CD14-positive monocyte (primary cell): ENCODE measurements around the gene NIF3L1. TPM values are rescaled to one million over a fixed set of nuclear protein-coding genes. Genes with fewer than 3 reads are reported as not detected.

Experiments used
- DNase-seq, 3 donors: peaks; one replicate each; pipeline ENCODE4 v3.0.0-alpha.2; 2011 to 2022
- H2AFZ ChIP-seq: 2 replicates; pipeline ENCODE4 v1.6.0; 2012; ENCODE audit warnings: mild to moderate bottlenecking, low read depth, low read length, inconsistent platforms; ENCODE audit not compliant: insufficient read depth, poor library complexity, severe bottlenecking
- H3K27ac ChIP-seq, 2 donors: 1 replicate in 1 of 2; 2 replicates in 1 of 2; pipeline ENCODE4 v1.5.1; 2012 to 2013; ENCODE audit warnings: low read length in 2 of 2, control low read depth in 1 of 2, inconsistent platforms in 1 of 2, low read depth in 1 of 2, mild to moderate bottlenecking in 1 of 2
- H3K27me3 ChIP-seq, 2 donors: one replicate each; pipeline versions ENCODE4 v1.6.0 to v1.6.1; 2011 to 2013; ENCODE audit warnings: low read length in 2 of 2; ENCODE audit not compliant: control insufficient read depth in 2 of 2, insufficient read depth in 2 of 2
- H3K36me3 ChIP-seq, 2 donors: replicated peaks in 1 of 2; 1 replicate in 1 of 2; 2 replicates in 1 of 2; pipeline versions ENCODE4 v1.5.1 to v1.6.1; 2012 to 2013; ENCODE audit warnings: low read length in 2 of 2, control low read depth in 1 of 2, inconsistent platforms in 1 of 2, mild to moderate bottlenecking in 1 of 2; ENCODE audit not compliant: insufficient read depth in 2 of 2, control insufficient read depth in 1 of 2
- H3K4me1 ChIP-seq, 2 donors: 1 replicate in 1 of 2; 2 replicates in 1 of 2; pipeline versions ENCODE4 v1.5.1 to v1.6.1; 2012 to 2013; ENCODE audit warnings: low read length in 2 of 2, control low read depth in 1 of 2, inconsistent platforms in 1 of 2, mild to moderate bottlenecking in 1 of 2, moderate library complexity in 1 of 2; ENCODE audit not compliant: insufficient read depth in 2 of 2, control insufficient read depth in 1 of 2
- H3K4me2 ChIP-seq: replicated peaks from 2 replicates; pipeline ENCODE3; 2012; ENCODE audit warnings: low read length, moderate library complexity, mild to moderate bottlenecking; ENCODE audit not compliant: poor library complexity, severe bottlenecking; ENCODE audit errors: extremely low read depth
- H3K4me3 ChIP-seq, 3 experiments: fragments of 200-600 bp in 1 of 3; sonication (generic) in 1 of 3; replicated peaks in 1 of 3; 1 replicate in 2 of 3; 2 replicates in 1 of 3; pipeline ENCODE4 v1.5.1; 2011 to 2013; ENCODE audit warnings: low read length in 3 of 3, mild to moderate bottlenecking in 3 of 3, control low read depth in 2 of 3, low read depth in 2 of 3, inconsistent platforms in 1 of 3, moderate library complexity in 1 of 3
- H3K79me2 ChIP-seq: 2 replicates; pipeline ENCODE4 v1.6.0; 2012; ENCODE audit warnings: mild to moderate bottlenecking, control low read depth, inconsistent platforms, low read length, moderate library complexity; ENCODE audit not compliant: insufficient read depth
- H3K9ac ChIP-seq: 2 replicates; pipeline ENCODE4 v1.6.0; 2017; ENCODE audit warnings: low read length, mild to moderate bottlenecking; ENCODE audit not compliant: insufficient read depth, poor library complexity, severe bottlenecking
- H3K9me3 ChIP-seq, 2 donors: replicated peaks in 1 of 2; 1 replicate in 1 of 2; 2 replicates in 1 of 2; pipeline versions ENCODE4 v1.5.1 to v1.6.1; 2012 to 2013; ENCODE audit warnings: low read length in 2 of 2, control low read depth in 1 of 2; ENCODE audit not compliant: control insufficient read depth in 1 of 2, insufficient read depth in 1 of 2
- H4K20me1 ChIP-seq: 2 replicates; pipeline ENCODE4 v1.6.0; 2012; ENCODE audit warnings: mild to moderate bottlenecking, low read length, control low read depth, moderate library complexity; ENCODE audit not compliant: insufficient read depth
- H3K27ac Mint-ChIP-seq, 7 donors: one replicate each; pipeline ENCODE4 v1.8.0; 2020; ENCODE audit warnings: mild to moderate bottlenecking in 7 of 7, mixed read lengths in 7 of 7, moderate library complexity in 6 of 7, inconsistent platforms in 2 of 7
- H3K27me3 Mint-ChIP-seq, 3 donors: one replicate each; pipeline ENCODE4 v1.8.0; 2021 to 2022; ENCODE audit warnings: low read depth in 3 of 3, mild to moderate bottlenecking in 3 of 3, mixed read lengths in 3 of 3, moderate library complexity in 3 of 3, inconsistent platforms in 1 of 3
- H3K36me3 Mint-ChIP-seq, 2 donors: one replicate each; pipeline ENCODE4 v1.8.0; 2020; ENCODE audit warnings: mixed read lengths in 2 of 2, inconsistent platforms in 1 of 2, mild to moderate bottlenecking in 1 of 2
- H3K4me1 Mint-ChIP-seq: one replicate; pipeline ENCODE4 v1.8.0; 2020; ENCODE audit warnings: mild to moderate bottlenecking, mixed read lengths
- H3K4me3 Mint-ChIP-seq, 2 donors: one replicate each; pipeline ENCODE4 v1.8.0; 2020; ENCODE audit warnings: mild to moderate bottlenecking in 2 of 2, mixed read lengths in 2 of 2, moderate library complexity in 1 of 2
- H3K9me3 Mint-ChIP-seq, 7 donors: one replicate each; pipeline ENCODE4 v1.8.0; 2020 to 2022; ENCODE audit warnings: mixed read lengths in 7 of 7, mild to moderate bottlenecking in 6 of 7, moderate library complexity in 6 of 7, inconsistent platforms in 2 of 7
- CTCF ChIP-seq: fragments of 200-600 bp; IDR thresholded peaks from one replicate; pipeline ENCODE4 v1.8.0; 2022; ENCODE audit warnings: antibody characterized with exemption, mild to moderate bottlenecking
- WGBS: methylation state at CpG from one replicate; pipeline ENCODE4 v1.1.5; 2013; ENCODE audit warnings: missing lambda C conversion rate; ENCODE audit not compliant: insufficient coverage; 5-methylcytosine and 5-hydroxymethylcytosine counted together
- intact Hi-C, 2 donors: fragments of 100-400 bp; cut with micrococcal nuclease; formaldehyde crosslinking; loops; one replicate each; pipeline versions ENCODE4 v1.15.0 to v1.15.1; 2023
- polyA plus RNA-seq, 3 donors: library from polyadenylated mRNA; depleted of rRNA in 1 of 3; unstranded in 2 of 3; stranded (reverse) in 1 of 3; fragments of 300-500 nt in 2 of 3; fragments of >200 nt in 1 of 3; fragmentation: Illumina TruSeq in 2 of 3; gene quantifications; 1 replicate in 2 of 3; 2 replicates in 1 of 3; pipeline ENCODE4 v1.2.3, GENCODE V29; 2012 to 2021

NIF3L1 gene
- polyA plus RNA-seq, 3 donors: 16.2 to 18.0 (median 16.9) TPM

- peaks cover 2% of the 10 kb centered on the region for H3K4me1 Mint-ChIP-seq
- no peaks in the 10 kb centered on the region for H4K20me1 ChIP-seq
- no peaks in the 10 kb centered on the region for H3K79me2 ChIP-seq
- no peaks in the 10 kb centered on the region for H3K36me3 ChIP-seq
- H3K4me2 ChIP-seq: no peak overlapping the region
- no peak overlapping the region for H3K27ac ChIP-seq
- no peak overlapping the region for H2AFZ ChIP-seq
- intact Hi-C loops: no loop called here
- no peak for DNase-seq
- H3K36me3 Mint-ChIP-seq: no peaks in the 10 kb centered on the region
- TF ChIP-seq CTCF: no peak
- no peaks in the 10 kb centered on the region for H3K27me3 ChIP-seq
- peaks cover 0 to 4% (median 0%) of the 10 kb centered on the region in 7 donors for H3K9me3 Mint-ChIP-seq
- H3K4me1 ChIP-seq: no peaks in the 10 kb centered on the region
- no peak overlapping the region for H3K9ac ChIP-seq
- no peak overlapping the region for H3K27ac Mint-ChIP-seq
- no peak overlapping the region for H3K4me3 Mint-ChIP-seq
- peaks cover 2 to 8% (median 6%) of the 10 kb centered on the region in 3 donors for H3K27me3 Mint-ChIP-seq
- WGBS: 98% methylated on average over 20 of the region's 24 CpGs
- H3K9me3 ChIP-seq: no peaks in the 10 kb centered on the region
- H3K4me3 ChIP-seq: no peak overlapping the region
These were observed 44.9 kb upstream of the NIF3L1 start for GRCh38 chr2:200843993-200844948.

- Histone ChIP-seq H3K4me3 (no peak overlapping the region), H3K27me3 (no peaks in the 10 kb centered on the region)
These were observed 44.0 kb upstream of the NIF3L1 start for GRCh38 chr2:200845194-200845593.

More at GRCh38 chr2:200845194-200845593, 44.0 kb upstream of the NIF3L1 start:
- Histone ChIP-seq H3K36me3 (no peaks in the 10 kb centered on the region), H3K79me2 (no peaks in the 10 kb centered on the region), H3K9me3 (no peaks in the 10 kb centered on the region), H3K4me1 (no peaks in the 10 kb centered on the region), H3K9ac (no peak overlapping the region), H2AFZ (no peak overlapping the region), H4K20me1 (no peaks in the 10 kb centered on the region), H3K27ac (no peak overlapping the region), H3K4me2 (no peak overlapping the region)
- Mint-ChIP-seq H3K9me3 (peaks cover 0 to 3% (median 0%) of the 10 kb centered on the region in 7 donors), H3K27me3 (peaks cover 2 to 8% (median 6%) of the 10 kb centered on the region in 3 donors), H3K4me1 (peaks cover 2% of the 10 kb centered on the region), H3K27ac (no peak overlapping the region), H3K36me3 (no peaks in the 10 kb centered on the region), H3K4me3 (no peak overlapping the region)
- no peak for DNase-seq
- intact Hi-C loops: no loop called here
- WGBS: 99% methylated on average over 5 of the region's 5 CpGs
- no peak for TF ChIP-seq CTCF
